ENCODE data around the gene JAM3. TPM values are rescaled to one million over a fixed set of nuclear protein-coding genes. Genes with fewer than 3 reads are reported as not detected.

The JAM3 gene
- total and polyA plus RNA-seq, 9 of the 15 experiments (the other 6 are each of a cell fraction or from before 2014, with no cell fraction given), result 0.22 to 0.76 (median 0.40) TPM

- no peak for TF ChIP-seq ZNF518B (CRISPR knock-in tag; IDR thresholded peaks at IDR 0.05)
- no peak for TF ChIP-seq ZBTB11 (CRISPR knock-in tag; IDR thresholded peaks at IDR 0.05)
- no peak for TF ChIP-seq ZNF644 (tag; IDR thresholded peaks at IDR 0.05; ENCODE audit: low read depth)
- TF ChIP-seq E2F6 (IDR thresholded peaks at IDR 0.05; ENCODE audit: borderline replicate concordance in 1 of 2, extremely low read depth in 1 of 2, insufficient read depth in 1 of 2, insufficient read length in 1 of 2, low read depth in 1 of 2, low read length in 1 of 2, poor library complexity in 1 of 2, severe bottlenecking in 1 of 2), result no peak
Observed at GRCh38 chr11:134119094-134119493, 50.2 kb downstream of the JAM3 start (continued).
